Measurements from ENCODE around the gene PMIS2. TPM values are rescaled to one million over a fixed set of nuclear protein-coding genes. Genes with fewer than 3 reads are reported as not detected.
A peak's percentile ranks its signal among the peaks of the same experiment; 100 is the strongest.
"Not testable (repeated sequence)": the region's sequence is repeated elsewhere in the genome, so short reads cannot be mapped to it uniquely, and the experiment has no call there.

PMIS2 gene
- total RNA-seq, 1 donor from 2014 or later = not detected

GRCh38 chr19:35590875-35591274 is 4.9 kb downstream of the PMIS2 start:
- DNase-seq (ENCODE audit: low read depth) (no peak), FAIRE-seq (no peak)
- Histone ChIP-seq H3K27me3 (ENCODE audit: control insufficient read depth, insufficient read depth, low read length) (no peaks in the 10 kb centered on the region), H3K4me3 (ENCODE audit: low read depth, low read length) (no peak overlapping the region), H3K36me3 (ENCODE audit: control insufficient read depth, insufficient read depth, low read length) (no peaks in the 10 kb centered on the region)
- TF ChIP-seq CTCF (IDR thresholded peaks at IDR 0.05; ENCODE audit: insufficient read depth, low read length, severe bottlenecking) = no peak

GRCh38 chr19:35592226-35592625 is 6.3 kb downstream of the PMIS2 start:
- no peak overlapping the region for H3K4me3 ChIP-seq (ENCODE audit: low read depth, low read length)
- peak; percentile 74 for TF ChIP-seq CTCF (IDR thresholded peaks at IDR 0.05; ENCODE audit: insufficient read depth, low read length, severe bottlenecking)
- DNase-seq (ENCODE audit: low read depth) (peak; percentile 56), FAIRE-seq (no peak)
- no peaks in the 10 kb centered on the region for H3K36me3 ChIP-seq (ENCODE audit: control insufficient read depth, insufficient read depth, low read length)
- H3K27me3 ChIP-seq (ENCODE audit: control insufficient read depth, insufficient read depth, low read length) = no peaks in the 10 kb centered on the region

- not testable (repeated sequence) for H3K27me3 ChIP-seq (ENCODE audit: control insufficient read depth, insufficient read depth, low read length); H3K36me3 ChIP-seq (ENCODE audit: control insufficient read depth, insufficient read depth, low read length); DNase-seq (ENCODE audit: low read depth); FAIRE-seq; H3K4me3 ChIP-seq (ENCODE audit: low read depth, low read length)
These were observed 9.1 kb downstream of the PMIS2 start for GRCh38 chr19:35595026-35595425.

GRCh38 chr19:35595928-35596327 is 10.0 kb downstream of the PMIS2 start:
- FAIRE-seq = no peak
- Histone ChIP-seq H3K4me3 (ENCODE audit: low read depth, low read length) (no peak overlapping the region), H3K36me3 (ENCODE audit: control insufficient read depth, insufficient read depth, low read length) (no peaks in the 10 kb centered on the region), H3K27me3 (ENCODE audit: control insufficient read depth, insufficient read depth, low read length) (no peaks in the 10 kb centered on the region)
- TF ChIP-seq CTCF (IDR thresholded peaks at IDR 0.05; ENCODE audit: insufficient read depth, low read length, severe bottlenecking) = no peak
- DNase-seq (ENCODE audit: low read depth) = no peak

GRCh38 chr19:35596366-35596999 is 10.5 kb downstream of the PMIS2 start:
- Histone ChIP-seq H3K36me3 (ENCODE audit: control insufficient read depth, insufficient read depth, low read length) (no peaks in the 10 kb centered on the region), H3K4me3 (ENCODE audit: low read depth, low read length) (no peak overlapping the region), H3K27me3 (ENCODE audit: control insufficient read depth, insufficient read depth, low read length) (no peaks in the 10 kb centered on the region)
- TF ChIP-seq CTCF (IDR thresholded peaks at IDR 0.05; ENCODE audit: insufficient read depth, low read length, severe bottlenecking) = no peak
- DNase-seq (ENCODE audit: low read depth) = no peak
- FAIRE-seq = no peak

- DNase-seq (ENCODE audit: low read depth) (no peak), FAIRE-seq (no peak)
- no peak overlapping the region for H3K4me3 ChIP-seq (ENCODE audit: low read depth, low read length)
- TF ChIP-seq CTCF (IDR thresholded peaks at IDR 0.05; ENCODE audit: insufficient read depth, low read length, severe bottlenecking) = no peak
- H3K36me3 ChIP-seq (ENCODE audit: control insufficient read depth, insufficient read depth, low read length) = no peaks in the 10 kb centered on the region
- H3K27me3 ChIP-seq (ENCODE audit: control insufficient read depth, insufficient read depth, low read length) = no peaks in the 10 kb centered on the region
These were observed 16.0 kb downstream of the PMIS2 start for GRCh38 chr19:35601971-35602370.

- not testable (repeated sequence) for FAIRE-seq; DNase-seq (ENCODE audit: low read depth); H3K4me3 ChIP-seq (ENCODE audit: low read depth, low read length); H3K36me3 ChIP-seq (ENCODE audit: control insufficient read depth, insufficient read depth, low read length); H3K27me3 ChIP-seq (ENCODE audit: control insufficient read depth, insufficient read depth, low read length)
These were observed 18.5 kb downstream of the PMIS2 start for GRCh38 chr19:35604436-35604835.

- H3K36me3 ChIP-seq (ENCODE audit: control insufficient read depth, insufficient read depth, low read length); H3K27me3 ChIP-seq (ENCODE audit: control insufficient read depth, insufficient read depth, low read length); DNase-seq (ENCODE audit: low read depth); H3K4me3 ChIP-seq (ENCODE audit: low read depth, low read length); FAIRE-seq: not testable (repeated sequence)
These were observed 21.2 kb downstream of the PMIS2 start for GRCh38 chr19:35607170-35607569.

Data from bronchial epithelial cell (primary cell).